WTC11 (cell line): ENCODE measurements around the gene HLF. TPM values are rescaled to one million over a fixed set of nuclear protein-coding genes. Genes with fewer than 3 reads are reported as not detected.

ENCODE experiments used
- ATAC-seq: fragments of 200-7000 bp; cut with Tn5 transposase; 2 replicates; pipeline ENCODE4 v1.10.0; 2021; ENCODE audit warnings: mild to moderate bottlenecking, moderate library complexity
- CTCF ChIA-PET: fragments of 300-600 bp; sonication (Branson Sonifier 250); formaldehyde crosslinking; loops from one replicate; lab custom pipeline; 2021; ENCODE audit warnings: antibody characterized with exemption; lab: Charles Lee
- POLR2A ChIA-PET: fragments of 350-600 bp; sonication (Branson Sonifier 250); formaldehyde crosslinking; loops from one replicate; lab custom pipeline; 2021; ENCODE audit warnings: antibody characterized with exemption; lab: Charles Lee
- DNase-seq: peaks from one replicate; pipeline ENCODE4 v3.0.0; 2021; ENCODE audit warnings: low spot score
- H3K27ac Mint-ChIP-seq: 2 replicates; pipeline ENCODE4 v1.8.0; 2021; ENCODE audit warnings: mixed read lengths
- H3K27me3 Mint-ChIP-seq: 2 replicates; pipeline ENCODE4 v1.8.0; 2021; ENCODE audit warnings: low read depth, mild to moderate bottlenecking, moderate library complexity, mixed read lengths
- H3K36me3 Mint-ChIP-seq: 2 replicates; pipeline ENCODE4 v1.8.0; 2021; ENCODE audit warnings: mixed read lengths
- H3K4me1 Mint-ChIP-seq: 2 replicates; pipeline ENCODE4 v1.8.0; 2022; ENCODE audit warnings: mixed read lengths
- H3K4me3 Mint-ChIP-seq: 2 replicates; pipeline ENCODE4 v1.8.0; 2021; ENCODE audit warnings: mild to moderate bottlenecking, moderate library complexity, mixed read lengths
- H3K9me3 Mint-ChIP-seq: 2 replicates; pipeline ENCODE4 v1.8.0; 2021; ENCODE audit warnings: mixed read lengths
- ARID4B ChIP-seq: sonication (generic); formaldehyde crosslinking; IDR thresholded peaks from 2 replicates; pipeline ENCODE4 v1.8.0; 2023; ENCODE audit warnings: missing genetic modification reagents, mild to moderate bottlenecking, borderline replicate concordance
- EMX1 ChIP-seq: fragments of 250-450 bp; sonication (Bioruptor Pico); IDR thresholded peaks from 2 replicates; pipeline ENCODE4 v1.8.0; 2021; ENCODE audit warnings: mild to moderate bottlenecking
- ERG ChIP-seq: fragments of 250-450 bp; sonication (Bioruptor Pico); IDR thresholded peaks from 2 replicates; pipeline ENCODE4 v1.8.0; 2021; ENCODE audit warnings: mild to moderate bottlenecking
- FOXK1 ChIP-seq: sonication (generic); formaldehyde crosslinking; IDR thresholded peaks from 2 replicates; pipeline ENCODE4 v1.8.0; 2022; ENCODE audit warnings: mild to moderate bottlenecking, moderate library complexity, missing genetic modification reagents
- HMGA2 ChIP-seq: fragments of 250-450 bp; sonication (Bioruptor Pico); IDR thresholded peaks from 2 replicates; pipeline ENCODE4 v1.4.0; 2021; ENCODE audit warnings: mild to moderate bottlenecking, moderate library complexity
- MYBL2 ChIP-seq: sonication (generic); formaldehyde crosslinking; IDR thresholded peaks from 2 replicates; pipeline ENCODE4 v1.8.1; 2023; ENCODE audit warnings: mild to moderate bottlenecking, moderate library complexity, missing genetic modification reagents
- NR3C1 ChIP-seq: sonication (generic); formaldehyde crosslinking; conservative IDR thresholded peaks from 2 replicates; pipeline ENCODE4 v1.8.1; 2023; ENCODE audit warnings: low read depth, mild to moderate bottlenecking, missing genetic modification reagents
- RORB ChIP-seq: fragments of 250-450 bp; sonication (Bioruptor Pico); IDR thresholded peaks from 2 replicates; pipeline ENCODE4 v1.9.0; 2021; ENCODE audit warnings: mild to moderate bottlenecking
- SP1 ChIP-seq: sonication (generic); formaldehyde crosslinking; conservative IDR thresholded peaks from 2 replicates; pipeline ENCODE4 v1.8.1; 2022; ENCODE audit warnings: missing genetic modification reagents
- TCF7 ChIP-seq: sonication (generic); formaldehyde crosslinking; IDR thresholded peaks from 2 replicates; pipeline ENCODE4 v1.8.0; 2022; ENCODE audit warnings: mild to moderate bottlenecking, low read depth, missing genetic modification reagents, moderate library complexity
- TEAD1 ChIP-seq: sonication (generic); formaldehyde crosslinking; IDR thresholded peaks from 2 replicates; pipeline ENCODE4 v1.8.0; 2022; ENCODE audit warnings: mild to moderate bottlenecking, missing genetic modification reagents
- TP53 ChIP-seq: sonication (generic); formaldehyde crosslinking; IDR thresholded peaks from 2 replicates; pipeline ENCODE4 v1.8.1; 2023; ENCODE audit warnings: mild to moderate bottlenecking, missing genetic modification reagents
- USF1 ChIP-seq: sonication (generic); formaldehyde crosslinking; IDR thresholded peaks from 2 replicates; pipeline ENCODE4 v1.8.0; 2022; ENCODE audit warnings: mild to moderate bottlenecking, missing genetic modification reagents
- ZBTB21 ChIP-seq: sonication (generic); formaldehyde crosslinking; IDR thresholded peaks from 2 replicates; pipeline ENCODE4 v1.8.1; 2023; ENCODE audit warnings: mild to moderate bottlenecking, missing genetic modification reagents, borderline replicate concordance
- ZNF138 ChIP-seq: sonication (generic); formaldehyde crosslinking; conservative IDR thresholded peaks from 2 replicates; pipeline ENCODE4 v1.8.1; 2022; ENCODE audit warnings: mild to moderate bottlenecking, moderate library complexity, missing genetic modification reagents
- ZNF232 ChIP-seq: sonication (generic); formaldehyde crosslinking; IDR thresholded peaks from 2 replicates; pipeline ENCODE4 v1.8.0; 2022; ENCODE audit warnings: mild to moderate bottlenecking, missing genetic modification reagents
- ZNF423 ChIP-seq: fragments of 250-450 bp; sonication (Bioruptor Pico); IDR thresholded peaks from 2 replicates; pipeline ENCODE4 v2.1.2; 2022; ENCODE audit warnings: mild to moderate bottlenecking, moderate library complexity
- ZSCAN18 ChIP-seq: fragments of 250-450 bp; sonication (Bioruptor Pico); IDR thresholded peaks from 2 replicates; pipeline ENCODE4 v2.1.2; 2022; ENCODE audit warnings: mild to moderate bottlenecking, moderate library complexity
- total RNA-seq: library from RNA; stranded (reverse); gene quantifications from 3 replicates; pipeline ENCODE4 v1.2.3, GENCODE V29; 2021
- TF ChIP-seq, protein P1 (sequence below): sonication (generic); formaldehyde crosslinking; IDR thresholded peaks from 2 replicates; pipeline ENCODE4 v1.8.1; 2022; ENCODE audit warnings: mild to moderate bottlenecking, moderate library complexity, missing genetic modification reagents

The HLF gene
- total RNA-seq, 1 experiment from 2014 or later, result 0.31 TPM

DNA sequence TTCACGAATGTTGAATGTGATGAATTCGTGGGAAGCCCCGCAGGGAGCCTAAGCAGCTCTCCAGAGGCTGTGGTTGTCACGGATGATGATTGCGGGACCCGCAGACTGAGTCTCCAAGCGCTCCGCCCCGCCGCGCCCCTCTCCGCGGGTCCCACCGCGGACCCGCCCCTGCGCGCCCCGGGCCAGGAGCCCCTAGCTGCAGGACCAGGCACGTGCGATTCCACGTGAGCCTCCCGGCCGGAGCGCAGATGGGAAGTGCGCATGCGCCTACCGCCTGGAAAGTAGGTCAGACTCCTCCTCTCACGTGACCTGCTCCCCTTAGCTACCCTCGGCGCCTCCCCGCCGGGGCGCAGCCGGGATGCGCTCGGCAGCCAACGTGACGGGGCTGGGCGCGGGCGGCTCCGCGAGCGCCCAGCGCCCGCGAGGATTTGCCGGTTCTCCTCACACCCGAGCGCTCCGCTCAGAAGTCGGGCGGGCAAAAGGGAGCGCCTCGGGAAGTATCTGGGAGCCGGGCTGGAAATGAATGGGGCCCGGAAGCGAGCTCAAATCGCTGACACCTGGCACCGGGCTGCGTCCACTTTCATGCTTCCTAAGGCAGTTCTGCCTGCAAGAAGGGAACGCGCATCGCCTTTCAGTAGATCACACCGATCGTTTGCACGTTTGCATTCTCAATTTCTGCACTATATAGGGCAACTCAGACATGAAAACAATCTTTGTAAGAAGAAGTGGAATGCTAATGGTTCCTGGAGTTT, 26.4 kb upstream of the HLF start (continued):
- no peak for TF ChIP-seq EMX1 (CRISPR knock-in tag)
- TF ChIP-seq ZSCAN18 (CRISPR knock-in tag), result no peak
- TF ChIP-seq FOXK1, result peak; percentile 90
- peak; percentile 77 for TF ChIP-seq SP1
- TF ChIP-seq NR3C1 (CRISPR knock-in tag), result 0 out of 2 replicates have a peak, but pooled peaks have one; percentile 32
- TF ChIP-seq HMGA2 (CRISPR knock-in tag), result no peak
- TF ChIP-seq USF1, result peak; percentile 92
- TF ChIP-seq TP53 (CRISPR knock-in tag), result peak; percentile 95; the same call in 1 of the 2 replicates
- no peak for TF ChIP-seq ERG (CRISPR knock-in tag)
- peak; percentile 79; the same call in 1 of the 2 replicates for TF ChIP-seq ZNF138 (CRISPR knock-in tag)
- peak; percentile 55; the same call in 1 of the 2 replicates for TF ChIP-seq MYBL2
- TF ChIP-seq TCF7 (CRISPR knock-in tag), result no peak
- peak; percentile 78 for TF ChIP-seq ZNF423 (CRISPR knock-in tag)
- TF ChIP-seq ZBTB21 (CRISPR knock-in tag), result peak; percentile 83; the same call in 1 of the 2 replicates
- peak; percentile 90 for TF ChIP-seq TEAD1 (CRISPR knock-in tag)
- TF ChIP-seq, all 79 proteins: peak for 30

GRCh38 chr17:55238931-55239297, 25.8 kb upstream of the HLF start:
- H3K4me3 Mint-ChIP-seq, result peak overlapping the region; percentile 84
- TF ChIP-seq, protein P1, sequence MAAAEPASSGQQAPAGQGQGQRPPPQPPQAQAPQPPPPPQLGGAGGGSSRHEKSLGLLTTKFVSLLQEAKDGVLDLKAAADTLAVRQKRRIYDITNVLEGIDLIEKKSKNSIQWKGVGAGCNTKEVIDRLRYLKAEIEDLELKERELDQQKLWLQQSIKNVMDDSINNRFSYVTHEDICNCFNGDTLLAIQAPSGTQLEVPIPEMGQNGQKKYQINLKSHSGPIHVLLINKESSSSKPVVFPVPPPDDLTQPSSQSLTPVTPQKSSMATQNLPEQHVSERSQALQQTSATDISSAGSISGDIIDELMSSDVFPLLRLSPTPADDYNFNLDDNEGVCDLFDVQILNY (CRISPR knock-in tag), result no peak
- peak; percentile 36 for DNase-seq
- H3K27ac Mint-ChIP-seq, result peak overlapping the region; percentile 96
- no peaks in the 10 kb centered on the region for H3K36me3 Mint-ChIP-seq
- CTCF ChIA-PET, result interaction anchor here (0.7 to 2.9 kb wide), 10 partner anchors 12 to 247 kb away, joined by 3 to 18 read pairs (median 4); partner anchors contain the start of gene HLF
- peaks cover 32% of the 10 kb centered on the region for H3K27me3 Mint-ChIP-seq
- ATAC-seq, result peak; percentile 70
- peaks cover 4% of the 10 kb centered on the region; the same call in 1 of the 2 replicates for H3K9me3 Mint-ChIP-seq
- POLR2A ChIA-PET, result interaction anchor here (0.5 to 1.8 kb wide), 4 partner anchors 11 to 1511 kb away, joined by 3 to 11 read pairs (median 6); partner anchors contain the start of gene HLF
- peaks cover 17% of the 10 kb centered on the region for H3K4me1 Mint-ChIP-seq

- H3K4me1 Mint-ChIP-seq, result peaks cover 17% of the 10 kb centered on the region
- H3K27ac Mint-ChIP-seq, result no peak overlapping the region
- no peak overlapping the region for H3K4me3 Mint-ChIP-seq
- TF ChIP-seq ERG (CRISPR knock-in tag), result no peak
- TF ChIP-seq ARID4B (CRISPR knock-in tag), result no peak
- TF ChIP-seq ZNF232, result no peak
- no peak for TF ChIP-seq RORB (CRISPR knock-in tag)
- no peak for ATAC-seq
- no peak for DNase-seq
- H3K9me3 Mint-ChIP-seq, result peaks cover 4% of the 10 kb centered on the region; the same call in 1 of the 2 replicates
- H3K27me3 Mint-ChIP-seq, result peaks cover 35% of the 10 kb centered on the region
- CTCF ChIA-PET, result interaction anchor here (1.4 kb wide), 1 partner anchor 115 kb away, joined by 3 read pairs; no protein-coding TSS in a partner anchor
- POLR2A ChIA-PET, result no interaction called here
- H3K36me3 Mint-ChIP-seq, result no peaks in the 10 kb centered on the region
These were observed 23.7 kb upstream of the HLF start for GRCh38 chr17:55241097-55241496.
